HG03354 (cell line): ENCODE results near the gene SLC30A2.

Experiments
- ATAC-seq: cut with Tn5 transposase; IDR thresholded peaks from one replicate; pipeline ENCODE4 v1.9.1; 2021; ENCODE audit warnings: mild to moderate bottlenecking; ENCODE audit not compliant: unreplicated experiment, poor library complexity, severe bottlenecking

Gene SLC30A2

GRCh38 chr1:26006710-26007109 is 39.2 kb downstream of the SLC30A2 start:
- no peak for ATAC-seq

GRCh38 chr1:26005434-26006105 is 40.3 kb downstream of the SLC30A2 start:
- ATAC-seq = no peak

- ATAC-seq = no peak
Measured at GRCh38 chr1:26003756-26004155, 42.2 kb downstream of the SLC30A2 start.

DNA sequence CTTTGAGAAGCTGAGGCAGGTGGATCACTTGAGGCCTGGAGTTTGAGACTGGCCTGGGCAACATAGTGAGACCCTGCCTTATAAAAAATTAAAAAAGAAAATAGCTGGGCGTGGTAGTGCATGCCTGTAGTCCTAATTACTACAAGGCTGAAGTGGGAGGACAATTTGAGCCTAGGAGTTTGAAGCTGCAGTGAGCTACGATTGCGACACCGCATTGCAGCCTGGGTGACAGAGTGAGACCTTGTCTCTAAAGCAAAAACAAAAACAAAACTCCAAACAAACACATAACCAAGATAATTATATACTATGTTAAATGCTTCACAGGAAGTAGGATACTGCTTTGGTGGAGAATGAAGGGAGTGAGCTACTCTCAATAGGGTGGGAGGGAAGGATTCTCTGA is 42.7 kb downstream of the SLC30A2 start:
- no peak for ATAC-seq

GRCh38 chr1:25999041-25999800 is 46.7 kb downstream of the SLC30A2 start:
- ATAC-seq = no peak

DNA sequence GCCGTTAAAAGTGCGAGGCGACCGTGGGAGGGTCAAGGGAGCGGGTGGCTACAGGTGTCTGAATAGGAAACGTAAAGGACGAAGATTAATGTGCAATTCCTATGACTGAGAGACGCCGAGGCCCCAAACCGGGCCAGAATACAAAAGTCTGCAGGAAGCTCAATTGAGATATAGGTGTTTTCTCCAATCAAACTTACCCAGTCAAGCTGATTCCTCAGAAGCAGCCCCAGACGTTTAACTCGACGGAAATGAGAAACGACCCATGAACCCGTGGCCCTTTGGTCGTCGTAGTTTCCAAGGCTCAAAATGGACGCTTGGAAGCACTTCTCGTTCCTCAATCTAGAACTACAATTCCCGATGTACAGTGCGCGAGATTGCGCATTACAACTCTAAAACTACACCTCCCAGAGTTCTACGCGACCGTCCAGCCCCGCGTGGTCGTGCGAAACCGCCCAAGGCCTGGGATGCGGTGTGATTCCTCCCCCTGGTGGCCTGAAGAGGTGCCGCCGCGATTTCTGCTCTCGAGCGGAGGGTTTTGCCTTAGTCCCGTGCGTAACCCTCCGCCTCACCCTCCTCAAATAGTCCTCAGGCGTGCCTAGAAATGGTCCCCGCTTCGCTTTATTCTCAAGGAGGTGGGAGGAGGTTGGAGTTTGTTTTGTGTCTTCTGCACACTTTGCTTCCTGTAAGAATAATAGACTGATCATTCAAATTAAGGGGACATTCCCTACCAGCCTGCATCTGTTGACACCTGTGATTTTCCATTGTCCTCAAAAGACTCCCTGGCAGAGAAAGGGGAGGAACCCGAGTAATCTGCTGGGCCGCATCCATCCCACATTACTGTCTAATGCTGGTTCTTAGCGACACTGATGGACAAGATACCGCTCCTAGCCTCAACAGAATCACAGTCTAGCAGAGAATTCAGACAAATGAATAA is 47.8 kb downstream of the SLC30A2 start, which contains the start of gene PAFAH2:
Gene PAFAH2 (minus strand): TSS at position 236 of the 934 bp plus-strand sequence. CDS start 7,247 bp downstream, outside the sequence.
- ATAC-seq = peak; percentile 97

- ATAC-seq = no peak
Measured at GRCh38 chr1:25996966-25997827, 48.7 kb downstream of the SLC30A2 start.

GRCh38 chr1:25994402-25995150 is 51.3 kb downstream of the SLC30A2 start:
- no peak for ATAC-seq

GRCh38 chr1:25993197-25993951 is 52.5 kb downstream of the SLC30A2 start:
- no peak for ATAC-seq

GRCh38 chr1:25992689-25993171 is 53.2 kb downstream of the SLC30A2 start:
- ATAC-seq = no peak

GRCh38 chr1:25991937-25992688 is 53.8 kb downstream of the SLC30A2 start:
- ATAC-seq = no peak

DNA sequence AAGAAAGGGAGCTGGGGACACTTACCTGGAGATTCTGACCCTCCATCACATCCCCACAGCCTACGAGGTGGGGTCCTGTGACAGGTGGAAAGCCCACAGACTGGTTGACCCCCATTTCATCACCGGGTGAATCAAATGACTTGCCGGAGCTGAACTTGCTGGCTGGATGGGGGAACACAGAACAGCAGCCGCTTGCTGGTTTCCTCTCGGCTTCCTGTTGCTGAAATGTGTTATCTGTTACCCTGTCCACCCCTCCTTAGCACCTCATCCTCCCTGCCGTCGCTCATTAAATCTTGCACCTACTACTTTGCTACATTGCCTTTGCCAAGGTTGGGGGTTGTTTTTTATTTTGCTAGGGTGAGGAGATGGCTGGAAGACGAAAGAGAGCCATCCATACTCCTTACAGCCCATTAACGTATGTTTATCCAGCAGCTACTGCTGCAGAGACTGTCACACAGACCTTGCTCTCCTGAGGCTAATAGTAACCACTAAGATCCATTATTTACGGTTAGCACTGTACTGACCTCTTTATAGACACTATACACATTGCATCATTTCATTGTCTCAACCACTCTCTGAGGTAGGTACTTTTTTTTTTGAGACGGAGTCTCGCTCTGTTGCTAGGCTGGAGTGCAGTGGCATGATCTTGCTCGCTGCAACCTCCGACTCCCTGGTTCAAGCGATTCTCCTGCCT is 55.1 kb downstream of the SLC30A2 start:
- ATAC-seq = no peak

DNA sequence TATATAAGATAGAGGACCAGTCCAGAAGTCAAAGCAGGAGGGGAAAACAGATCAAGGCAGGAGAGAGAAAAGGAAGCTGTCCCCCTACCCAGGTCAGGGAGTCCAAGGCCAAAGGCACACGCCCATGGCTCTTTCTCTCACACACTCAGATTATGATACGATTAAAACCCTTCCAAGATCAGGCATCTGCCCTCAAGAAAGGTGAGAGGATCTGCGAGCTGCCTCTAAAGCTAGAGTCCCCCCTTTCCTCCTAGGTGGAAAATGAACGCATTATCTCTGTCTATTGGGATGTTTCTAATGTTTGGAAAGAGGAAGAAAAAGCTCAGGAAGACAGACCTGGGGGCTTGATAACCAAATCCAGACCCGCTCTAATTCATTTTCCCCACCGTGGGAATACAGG is 55.7 kb downstream of the SLC30A2 start:
- no peak for ATAC-seq

GRCh38 chr1:25989440-25990234 is 56.3 kb downstream of the SLC30A2 start:
- ATAC-seq = no peak

GRCh38 chr1:25987951-25988350 is 58.0 kb downstream of the SLC30A2 start:
- ATAC-seq = no peak
